ENCODE data around the gene TINAG. TPM values are rescaled to one million over a fixed set of nuclear protein-coding genes. Genes with fewer than 3 reads are reported as not detected.

Gene TINAG
- total RNA-seq, 3 donors from 2014 or later: 25.2 to 55.5 (median 28.1) TPM

DNA sequence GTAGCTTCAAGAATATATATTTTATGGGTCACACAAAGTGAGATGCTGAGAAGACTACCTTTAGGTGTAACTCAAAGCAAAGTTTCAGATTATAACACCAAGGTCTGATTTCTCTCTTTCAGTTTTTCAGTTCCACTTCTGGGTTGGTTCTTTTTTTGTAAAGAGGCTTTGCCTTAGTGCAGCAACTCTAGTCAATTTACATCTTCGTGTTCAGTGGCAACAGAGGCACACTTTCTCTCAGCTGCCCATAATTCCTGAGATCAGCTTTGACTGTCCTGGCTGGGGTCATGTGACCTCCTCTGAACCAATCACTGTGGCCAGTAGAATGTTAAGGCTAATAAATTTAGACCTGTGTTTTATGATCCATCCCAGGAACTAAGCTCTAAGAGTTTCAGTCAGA, 120.2 kb downstream of the TINAG start:
- DNase-seq (no peak), ATAC-seq (no peak)
- no peaks in the 10 kb centered on the region for H3K9me3 ChIP-seq
- H3K4me3 ChIP-seq: no peak overlapping the region
- no peaks in the 10 kb centered on the region for H3K4me1 ChIP-seq (ENCODE audit: low read depth)
- TF ChIP-seq, protein P1, sequence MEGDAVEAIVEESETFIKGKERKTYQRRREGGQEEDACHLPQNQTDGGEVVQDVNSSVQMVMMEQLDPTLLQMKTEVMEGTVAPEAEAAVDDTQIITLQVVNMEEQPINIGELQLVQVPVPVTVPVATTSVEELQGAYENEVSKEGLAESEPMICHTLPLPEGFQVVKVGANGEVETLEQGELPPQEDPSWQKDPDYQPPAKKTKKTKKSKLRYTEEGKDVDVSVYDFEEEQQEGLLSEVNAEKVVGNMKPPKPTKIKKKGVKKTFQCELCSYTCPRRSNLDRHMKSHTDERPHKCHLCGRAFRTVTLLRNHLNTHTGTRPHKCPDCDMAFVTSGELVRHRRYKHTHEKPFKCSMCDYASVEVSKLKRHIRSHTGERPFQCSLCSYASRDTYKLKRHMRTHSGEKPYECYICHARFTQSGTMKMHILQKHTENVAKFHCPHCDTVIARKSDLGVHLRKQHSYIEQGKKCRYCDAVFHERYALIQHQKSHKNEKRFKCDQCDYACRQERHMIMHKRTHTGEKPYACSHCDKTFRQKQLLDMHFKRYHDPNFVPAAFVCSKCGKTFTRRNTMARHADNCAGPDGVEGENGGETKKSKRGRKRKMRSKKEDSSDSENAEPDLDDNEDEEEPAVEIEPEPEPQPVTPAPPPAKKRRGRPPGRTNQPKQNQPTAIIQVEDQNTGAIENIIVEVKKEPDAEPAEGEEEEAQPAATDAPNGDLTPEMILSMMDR (IDR thresholded peaks at IDR 0.05): no peak
- intact Hi-C loops (cut with DNase I, micrococcal nuclease): no loop called here
- H3K36me3 ChIP-seq (ENCODE audit: low read depth): no peaks in the 10 kb centered on the region

DNA sequence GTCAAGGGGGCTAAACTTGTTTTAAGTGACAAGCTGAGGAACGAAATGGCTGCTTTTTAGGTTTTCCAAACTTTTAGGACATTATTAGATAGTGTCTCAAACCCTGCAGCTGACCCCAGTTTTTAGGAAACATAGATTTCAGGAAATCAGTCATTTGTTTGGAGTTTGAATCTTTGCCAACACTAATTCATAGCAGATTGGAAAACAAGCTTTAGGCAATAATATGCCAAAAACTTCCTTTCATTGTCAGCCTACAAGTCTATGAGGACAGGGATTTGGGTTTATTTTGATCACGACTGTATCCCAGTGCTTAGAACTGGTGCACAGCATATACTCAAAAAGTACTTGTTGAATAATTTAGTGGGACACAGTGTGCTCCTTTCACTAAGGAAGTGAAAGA, 123.2 kb downstream of the TINAG start:
- Histone ChIP-seq H3K4me3 (no peak overlapping the region), H3K9me3 (no peaks in the 10 kb centered on the region), H3K4me1 (ENCODE audit: low read depth) (no peaks in the 10 kb centered on the region), H3K36me3 (ENCODE audit: low read depth) (no peaks in the 10 kb centered on the region)
- DNase-seq: no peak
- no peak for ATAC-seq
- intact Hi-C loops (cut with DNase I, micrococcal nuclease): no loop called here
- TF ChIP-seq, protein P1 (IDR thresholded peaks at IDR 0.05): no peak

Other genes with a start within 250 kb of the TINAG start
- gene MLIP, start 197.0 kb upstream of the TINAG start, total RNA-seq: 1 to 10 TPM; 1.9 to 2.5 (median 2.3) TPM